Keratinocyte (primary cell): Measurements from ENCODE around the gene RAB8B. TPM values are rescaled to one million over a fixed set of nuclear protein-coding genes. Genes with fewer than 3 reads are reported as not detected.
A peak's percentile ranks its signal among the peaks of the same experiment; 100 is the strongest.

Source experiments
- DNase-seq: peaks from one replicate; pipeline ENCODE4 v3.0.0-alpha.2; 2011; ENCODE audit warnings: low read depth, missing footprints, low spot score
- FAIRE-seq: peaks from 2 replicates; lab custom pipeline; 2011; peaks lifted over from hg19 to GRCh38; lab: Jason Lieb, UNC
- H2AFZ ChIP-seq: 2 replicates; pipeline ENCODE4 v1.6.0; 2012; ENCODE audit warnings: low read length, control low read depth, inconsistent platforms; ENCODE audit not compliant: control insufficient read depth
- H3K27ac ChIP-seq: 2 replicates; pipeline ENCODE4 v1.5.1; 2011; ENCODE audit warnings: low read length; ENCODE audit not compliant: control insufficient read depth, insufficient read depth
- H3K27me3 ChIP-seq: 3 replicates; pipeline ENCODE4 v1.6.0; 2011; ENCODE audit warnings: low read length; ENCODE audit not compliant: control insufficient read depth, insufficient read depth; ENCODE audit errors: extremely low read depth
- H3K36me3 ChIP-seq, 2 experiments: 2 replicates in 1 of 2; 3 replicates in 1 of 2; pipeline ENCODE4 v1.5.1; 2011; ENCODE audit warnings: low read length in 2 of 2, mild to moderate bottlenecking in 1 of 2; ENCODE audit not compliant: control insufficient read depth in 2 of 2, insufficient read depth in 2 of 2; ENCODE audit errors: extremely low read depth in 1 of 2
- H3K4me1 ChIP-seq: 3 replicates; pipeline ENCODE4 v1.5.1; 2011; ENCODE audit warnings: low read length; ENCODE audit not compliant: control insufficient read depth, insufficient read depth; ENCODE audit errors: extremely low read depth
- H3K4me2 ChIP-seq: 3 replicates; pipeline ENCODE4 v1.6.0; 2011; ENCODE audit warnings: low read depth, low read length; ENCODE audit not compliant: control insufficient read depth, insufficient read depth; ENCODE audit errors: extremely low read depth
- H3K4me3 ChIP-seq, 3 experiments: fragments of 200-600 bp in 1 of 3; sonication (generic) in 1 of 3; 2 replicates in 2 of 3; 3 replicates in 1 of 3; pipeline ENCODE4 v1.5.1; 2011 to 2016; ENCODE audit warnings: low read length in 3 of 3, mild to moderate bottlenecking in 3 of 3, control low read depth in 2 of 3, inconsistent platforms in 1 of 3, low read depth in 1 of 3, mixed read lengths in 1 of 3, mixed run types in 1 of 3, moderate library complexity in 1 of 3; ENCODE audit not compliant: control insufficient read depth in 2 of 3, insufficient read depth in 2 of 3; ENCODE audit errors: extremely low read depth in 1 of 3
- H3K79me2 ChIP-seq: 2 replicates; pipeline ENCODE4 v1.6.0; 2012; ENCODE audit warnings: low read length; ENCODE audit not compliant: control insufficient read depth, insufficient read depth
- H3K9ac ChIP-seq: 3 replicates; pipeline ENCODE4 v1.6.0; 2011; ENCODE audit warnings: low read length; ENCODE audit not compliant: control insufficient read depth, insufficient read depth; ENCODE audit errors: extremely low read depth
- H3K9me1 ChIP-seq: 3 replicates; pipeline ENCODE4 v1.6.0; 2011; ENCODE audit warnings: low read length; ENCODE audit not compliant: control insufficient read depth, insufficient read depth; ENCODE audit errors: extremely low read depth
- H3K9me3 ChIP-seq: 2 replicates; pipeline ENCODE4 v1.5.1; 2012; ENCODE audit warnings: low read depth, low read length; ENCODE audit not compliant: control insufficient read depth
- H4K20me1 ChIP-seq: 3 replicates; pipeline ENCODE4 v1.6.0; 2011; ENCODE audit warnings: low read length; ENCODE audit not compliant: control insufficient read depth, insufficient read depth; ENCODE audit errors: extremely low read depth
- EZH2 ChIP-seq: IDR thresholded peaks from one replicate; pipeline ENCODE4 v1.6.1; 2012; ENCODE audit warnings: inconsistent platforms, mild to moderate bottlenecking, low read length, moderate library complexity
- dilution Hi-C: fragments of 300-500 bp; cut with MboI; formaldehyde crosslinking; loops from one replicate; pipeline ENCODE4 v1.7.0; 2020; ENCODE audit warnings: low sequenced_read_pairs; ENCODE audit not compliant: extremely low pct_ligation_motif_present
- polyA plus RNA-seq, 5 experiments: library from polyadenylated mRNA; depleted of rRNA in 3 of 5; stranded (reverse) in 3 of 5; stranded (forward) in 1 of 5; unstranded in 1 of 5; fragments of >200 nt; gene quantifications; 1 replicate in 1 of 5; 2 replicates in 3 of 5; 3 replicates in 1 of 5; pipeline versions ENCODE4 v1.2.1 to v1.2.3, GENCODE V29; 2011 to 2012; ENCODE audit warnings: missing spikeins in 2 of 5, low read depth in 1 of 5, low replicate concordance in 1 of 5
- TF ChIP-seq, protein P1 (sequence below), 3 experiments: IDR thresholded peaks in 1 of 3; conservative IDR thresholded peaks in 1 of 3; optimal IDR thresholded peaks in 1 of 3; 2 replicates in 2 of 3; 3 replicates in 1 of 3; pipeline versions ENCODE3 to v1.5.1; 2011; ENCODE audit warnings: low read length in 3 of 3, mild to moderate bottlenecking in 3 of 3, moderate library complexity in 2 of 3, control low read depth in 1 of 3, inconsistent platforms in 1 of 3; ENCODE audit not compliant: insufficient read depth in 2 of 3; ENCODE audit errors: extremely low read depth in 1 of 3

Gene RAB8B
- polyA plus RNA-seq, 1 donor (not counting 4 experiments of a cell fraction or from before 2014, with no cell fraction given): 31.2 TPM

DNA sequence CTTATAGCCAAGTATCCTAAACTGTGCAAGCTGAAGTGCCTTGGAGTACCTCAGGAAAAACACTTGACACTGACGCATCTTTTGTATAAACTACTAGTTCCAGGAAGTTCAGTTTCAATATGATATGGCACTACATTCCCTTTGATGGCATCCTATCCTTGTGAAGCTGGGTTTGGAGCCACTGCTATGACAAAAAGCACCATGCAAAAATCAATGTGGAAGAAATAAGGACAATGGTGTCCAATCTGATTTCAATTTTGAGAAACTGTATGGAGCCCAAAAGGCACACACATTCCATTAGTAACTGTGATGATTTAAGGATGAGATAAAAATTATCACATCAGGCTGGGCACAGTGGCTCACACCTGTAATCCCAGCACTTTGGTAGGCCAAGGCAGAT, 37.7 kb upstream of the RAB8B start:
- Histone ChIP-seq H3K9me1 (no peaks in the 10 kb centered on the region), H3K36me3 (peaks cover 0 to 3% of the 10 kb centered on the region in 2 experiments), H3K79me2 (peaks cover 9% of the 10 kb centered on the region), H3K27ac (no peak overlapping the region), H3K4me3 (no peak overlapping the region), H2AFZ (no peak overlapping the region), H4K20me1 (no peaks in the 10 kb centered on the region), H3K9me3 (no peaks in the 10 kb centered on the region), H3K4me1 (peaks cover 6% of the 10 kb centered on the region), H3K27me3 (no peaks in the 10 kb centered on the region), H3K4me2 (no peak overlapping the region), H3K9ac (no peak overlapping the region)
- FAIRE-seq (no peak), DNase-seq (no peak)
- TF ChIP-seq, protein P1, sequence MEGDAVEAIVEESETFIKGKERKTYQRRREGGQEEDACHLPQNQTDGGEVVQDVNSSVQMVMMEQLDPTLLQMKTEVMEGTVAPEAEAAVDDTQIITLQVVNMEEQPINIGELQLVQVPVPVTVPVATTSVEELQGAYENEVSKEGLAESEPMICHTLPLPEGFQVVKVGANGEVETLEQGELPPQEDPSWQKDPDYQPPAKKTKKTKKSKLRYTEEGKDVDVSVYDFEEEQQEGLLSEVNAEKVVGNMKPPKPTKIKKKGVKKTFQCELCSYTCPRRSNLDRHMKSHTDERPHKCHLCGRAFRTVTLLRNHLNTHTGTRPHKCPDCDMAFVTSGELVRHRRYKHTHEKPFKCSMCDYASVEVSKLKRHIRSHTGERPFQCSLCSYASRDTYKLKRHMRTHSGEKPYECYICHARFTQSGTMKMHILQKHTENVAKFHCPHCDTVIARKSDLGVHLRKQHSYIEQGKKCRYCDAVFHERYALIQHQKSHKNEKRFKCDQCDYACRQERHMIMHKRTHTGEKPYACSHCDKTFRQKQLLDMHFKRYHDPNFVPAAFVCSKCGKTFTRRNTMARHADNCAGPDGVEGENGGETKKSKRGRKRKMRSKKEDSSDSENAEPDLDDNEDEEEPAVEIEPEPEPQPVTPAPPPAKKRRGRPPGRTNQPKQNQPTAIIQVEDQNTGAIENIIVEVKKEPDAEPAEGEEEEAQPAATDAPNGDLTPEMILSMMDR (optimal IDR thresholded peaks at IDR 0.05 in 1 of 3, IDR thresholded peaks at IDR 0.05 in 1 of 3, conservative IDR thresholded peaks at IDR 0.05 in 1 of 3; ENCODE audit: extremely low read depth in 1 of 3, insufficient read depth in 2 of 3, low read length in 3 of 3): no peak
- TF ChIP-seq EZH2: no peak
- dilution Hi-C loops: no loop called here

DNA sequence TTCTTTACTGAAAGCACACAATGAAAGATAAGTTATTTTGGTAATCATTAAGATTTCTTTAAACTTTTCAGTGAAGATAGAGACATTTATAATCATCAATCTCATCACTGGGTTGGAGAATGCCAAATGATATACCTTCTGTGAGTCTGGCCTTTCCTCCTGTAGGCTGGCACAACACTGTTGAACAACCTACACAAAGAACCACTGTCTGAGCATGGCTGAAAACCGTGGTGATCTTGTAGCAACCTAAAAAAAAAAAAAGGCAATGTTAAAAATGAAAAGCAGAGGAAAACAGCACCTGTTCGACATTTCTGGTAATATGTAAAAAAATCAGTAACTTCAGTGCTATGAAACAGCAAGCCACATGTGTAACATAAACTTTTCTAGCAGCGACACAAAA, 33.9 kb upstream of the RAB8B start:
- dilution Hi-C loops: no loop called here
- H3K27ac ChIP-seq: no peak overlapping the region

More for the DNA sequence above, 33.9 kb upstream of the RAB8B start:
- TF ChIP-seq, protein P1 (optimal IDR thresholded peaks at IDR 0.05 in 1 of 3, IDR thresholded peaks at IDR 0.05 in 1 of 3, conservative IDR thresholded peaks at IDR 0.05 in 1 of 3; ENCODE audit: extremely low read depth in 1 of 3, insufficient read depth in 2 of 3, low read length in 3 of 3): no peak
- no peak for TF ChIP-seq EZH2
- Histone ChIP-seq H3K79me2 (peaks cover 12% of the 10 kb centered on the region), H3K9ac (no peak overlapping the region), H4K20me1 (no peaks in the 10 kb centered on the region), H3K27me3 (no peaks in the 10 kb centered on the region), H3K4me2 (peak overlapping the region; percentile 92), H2AFZ (no peak overlapping the region), H3K4me1 (peaks cover 9% of the 10 kb centered on the region), H3K36me3 (peaks cover 0 to 1% of the 10 kb centered on the region in 2 experiments), H3K4me3 (peak overlapping the region in 1 of 3 experiments; percentile 74), H3K9me1 (no peaks in the 10 kb centered on the region), H3K9me3 (no peaks in the 10 kb centered on the region)
- DNase-seq (no peak), FAIRE-seq (no peak)
